ENCODE measurements around the gene NSMCE1.

DNA sequence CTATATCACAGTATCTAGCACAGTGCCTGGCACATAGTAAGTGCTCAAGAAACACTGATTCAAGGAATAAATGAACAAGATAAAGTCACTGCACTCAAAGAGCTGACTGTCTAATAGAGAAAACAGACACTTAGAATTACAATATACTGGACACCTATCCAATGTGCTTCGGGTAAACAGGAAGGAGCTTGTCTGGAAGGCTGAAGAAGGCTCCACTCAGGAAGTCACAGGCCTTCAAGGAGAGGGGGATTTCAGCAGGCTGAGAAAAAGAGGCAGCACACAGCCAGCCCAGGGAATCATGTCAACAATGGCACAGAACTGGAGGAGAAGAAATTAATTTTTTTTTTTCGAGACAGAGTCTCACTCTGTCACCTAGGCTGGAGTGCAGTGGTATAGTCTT, 35.5 kb upstream of the NSMCE1 start:
- TF ChIP-seq, protein P1, sequence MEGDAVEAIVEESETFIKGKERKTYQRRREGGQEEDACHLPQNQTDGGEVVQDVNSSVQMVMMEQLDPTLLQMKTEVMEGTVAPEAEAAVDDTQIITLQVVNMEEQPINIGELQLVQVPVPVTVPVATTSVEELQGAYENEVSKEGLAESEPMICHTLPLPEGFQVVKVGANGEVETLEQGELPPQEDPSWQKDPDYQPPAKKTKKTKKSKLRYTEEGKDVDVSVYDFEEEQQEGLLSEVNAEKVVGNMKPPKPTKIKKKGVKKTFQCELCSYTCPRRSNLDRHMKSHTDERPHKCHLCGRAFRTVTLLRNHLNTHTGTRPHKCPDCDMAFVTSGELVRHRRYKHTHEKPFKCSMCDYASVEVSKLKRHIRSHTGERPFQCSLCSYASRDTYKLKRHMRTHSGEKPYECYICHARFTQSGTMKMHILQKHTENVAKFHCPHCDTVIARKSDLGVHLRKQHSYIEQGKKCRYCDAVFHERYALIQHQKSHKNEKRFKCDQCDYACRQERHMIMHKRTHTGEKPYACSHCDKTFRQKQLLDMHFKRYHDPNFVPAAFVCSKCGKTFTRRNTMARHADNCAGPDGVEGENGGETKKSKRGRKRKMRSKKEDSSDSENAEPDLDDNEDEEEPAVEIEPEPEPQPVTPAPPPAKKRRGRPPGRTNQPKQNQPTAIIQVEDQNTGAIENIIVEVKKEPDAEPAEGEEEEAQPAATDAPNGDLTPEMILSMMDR (conservative IDR thresholded peaks at IDR 0.05 in 1 of 2, IDR thresholded peaks at IDR 0.05 in 1 of 2; ENCODE audit: low read depth in 1 of 2, low read length in 2 of 2) = no peak
- no peak for TF ChIP-seq EZH2 (IDR thresholded peaks at IDR 0.05; ENCODE audit: low read length, missing control alignments)

Data from fibroblast of lung (primary cell).